ENCODE measurements around the gene PPP1R2. TPM values are rescaled to one million over a fixed set of nuclear protein-coding genes. Genes with fewer than 3 reads are reported as not detected.
"Not testable (repeated sequence)": the region's sequence is repeated elsewhere in the genome, so short reads cannot be mapped to it uniquely, and the experiment has no call there.

Gene PPP1R2
- 100 to 1,000 TPM; 140 to 147 TPM for total RNA-seq
- 100 to 1,000 TPM; 244 to 265 (median 245) TPM for polyA plus RNA-seq
- 83.8 to 181 (median 146) reads per million in 6 experiments for total RNA-seq

DNA sequence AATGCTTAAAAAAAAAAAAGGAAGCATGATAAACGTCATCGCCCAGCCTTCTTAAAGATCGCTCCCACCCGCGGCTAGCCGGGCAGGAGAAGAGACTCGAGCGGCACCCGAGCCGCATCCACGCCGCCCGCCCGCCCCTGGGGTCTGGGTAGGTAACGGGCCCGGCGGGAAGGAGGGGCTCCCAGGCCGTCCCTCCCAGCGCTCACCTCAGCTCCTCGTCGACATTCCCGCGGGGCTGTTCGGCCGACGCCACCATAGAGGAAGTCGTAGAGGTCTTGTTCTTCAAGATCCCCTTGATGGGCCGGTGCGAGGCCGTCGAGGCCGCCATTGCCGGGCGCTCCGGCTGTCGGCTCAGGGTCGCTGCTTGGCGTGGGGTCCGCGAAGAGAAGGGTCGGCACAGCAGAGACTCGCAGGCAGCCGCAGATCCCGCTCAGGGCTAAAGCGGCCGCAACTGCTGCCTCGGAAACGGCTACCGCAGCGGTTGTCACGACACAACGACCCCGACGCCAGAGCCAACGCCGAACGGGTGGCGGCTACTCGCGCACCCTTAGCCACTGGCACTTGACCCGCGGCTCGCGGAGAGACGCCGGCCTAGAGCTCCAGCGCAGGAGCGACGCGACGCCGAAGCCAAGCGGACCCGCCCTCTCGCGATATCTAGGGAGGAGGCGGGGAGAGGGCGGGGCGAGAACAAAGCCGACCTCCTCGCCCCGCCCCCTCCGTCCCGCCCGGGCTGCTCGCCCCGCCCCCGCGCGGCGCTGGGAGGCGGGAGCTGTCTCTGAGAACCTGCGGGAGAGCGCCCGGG is at the start of gene PPP1R2:
PPP1R2 (minus strand) TSS at position 628 of the 802 bp plus-strand sequence; CDS start at position 328, 300 bp downstream.
- Mint-ChIP-seq H3K27ac (peak within 1 kb of the TSS; percentile 95 to 100 (median 96)), H3K4me3 (peak within 1 kb of the TSS; percentile 89 to 96 (median 94)), H3K27me3 (no peaks in the 10 kb centered on the region), H3K36me3 (peaks cover 2 to 19% (median 4%) of the 10 kb centered on the region in 3 donors), H3K9me3 (no peaks in the 10 kb centered on the region), H3K4me1 (peaks cover 46 to 78% (median 71%) of the 10 kb centered on the region in 4 donors)
- POLR2A ChIA-PET: interaction anchor here (0.7 to 7.4 kb wide), 21 partner anchors 8 to 1146 kb away, joined by 3 to 119 read pairs (median 5); partner anchors contain the start of genes ACAP2, LSG1, TNK2 and XXYLT1
- ATAC-seq (peak; percentile 66 to 74), DNase-seq (peak; percentile 82 to 98 (median 93))

DNA sequence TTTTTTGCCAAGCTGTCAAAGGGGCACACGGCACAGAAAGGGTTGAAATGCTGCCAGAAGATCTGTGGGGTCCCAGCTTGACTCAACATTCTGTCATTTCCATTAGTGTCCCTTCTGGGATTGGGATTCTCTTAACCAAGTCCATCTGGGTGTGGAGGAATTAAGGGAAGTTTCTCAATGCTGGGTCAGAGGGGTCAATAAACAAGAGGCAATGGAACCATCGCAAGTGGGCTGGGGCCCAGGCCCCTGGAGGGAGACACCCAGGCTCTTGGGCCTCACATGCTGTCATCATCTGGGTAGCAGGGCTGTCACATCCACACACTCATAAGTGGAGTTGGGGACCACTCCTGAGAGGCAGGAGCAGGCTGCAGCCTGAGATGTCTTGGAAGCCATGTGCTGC is 48.7 kb upstream of the PPP1R2 start:
- Mint-ChIP-seq H3K36me3 (no peaks in the 10 kb centered on the region), H3K4me1 (peaks cover 0 to 4% (median 0%) of the 10 kb centered on the region in 4 donors), H3K9me3 (no peaks in the 10 kb centered on the region), H3K27ac (peak overlapping the region in 3 of 10 donors; percentile 35 to 41 (median 35)), H3K27me3 (no peaks in the 10 kb centered on the region), H3K4me3 (no peak overlapping the region)
- POLR2A ChIA-PET: no interaction called here
- ATAC-seq (no peak), DNase-seq (no peak)

DNA sequence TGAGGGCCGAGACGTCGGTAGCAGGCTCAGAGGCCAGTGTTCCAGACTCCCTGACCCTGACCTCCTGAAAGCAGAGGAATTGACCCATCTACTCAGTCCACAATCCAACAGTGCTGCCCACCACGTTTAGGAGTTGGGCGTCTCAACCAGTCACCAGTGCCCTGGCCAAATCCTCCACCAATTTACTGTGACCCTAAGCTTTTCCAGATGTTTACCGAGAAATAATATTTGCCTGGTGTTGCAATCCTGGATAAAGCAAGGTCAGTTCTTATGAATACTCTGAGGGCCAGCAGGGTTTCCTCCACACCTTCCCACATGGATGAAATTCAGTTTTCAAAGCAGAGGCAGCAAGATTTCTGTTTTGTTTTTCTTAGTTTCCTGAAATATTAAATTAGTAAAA is 48.1 kb upstream of the PPP1R2 start:
- peak overlapping the region in 1 of 10 donors; percentile 32 for H3K27ac Mint-ChIP-seq
- no peaks in the 10 kb centered on the region for H3K9me3 Mint-ChIP-seq
- no peak overlapping the region for H3K4me3 Mint-ChIP-seq
- H3K27me3 Mint-ChIP-seq: no peaks in the 10 kb centered on the region
- POLR2A ChIA-PET: no interaction called here
- no peaks in the 10 kb centered on the region for H3K36me3 Mint-ChIP-seq
- H3K4me1 Mint-ChIP-seq: peaks cover 0 to 6% (median under 1%) of the 10 kb centered on the region in 4 donors
- DNase-seq (no peak), ATAC-seq (no peak)

DNA sequence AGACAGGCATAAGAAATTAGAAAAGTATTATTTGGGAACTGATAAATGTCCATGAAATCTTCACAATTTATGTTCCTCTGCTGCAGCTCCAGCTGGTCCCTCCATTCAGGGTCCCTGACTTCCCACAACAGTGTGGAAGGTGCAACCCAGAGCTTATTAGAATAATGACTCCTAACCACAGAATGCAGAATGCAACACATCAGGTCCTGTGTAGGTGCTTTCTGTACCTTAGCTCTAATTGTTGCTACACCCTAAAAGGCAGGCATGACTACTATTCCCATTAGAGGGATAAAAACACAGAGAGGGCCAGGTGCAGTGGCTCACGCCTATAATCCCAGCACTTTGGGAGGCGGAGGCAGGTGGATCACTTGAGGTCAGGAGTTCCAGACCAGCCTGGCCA is 47.3 kb upstream of the PPP1R2 start:
- DNase-seq, H3K4me3 Mint-ChIP-seq, H3K27me3 Mint-ChIP-seq, H3K9me3 Mint-ChIP-seq, ATAC-seq, H3K36me3 Mint-ChIP-seq, POLR2A ChIA-PET, H3K4me1 Mint-ChIP-seq: not testable (repeated sequence)
- peak overlapping the region in 2 of 10 donors; percentile 23 to 32 for H3K27ac Mint-ChIP-seq

DNA sequence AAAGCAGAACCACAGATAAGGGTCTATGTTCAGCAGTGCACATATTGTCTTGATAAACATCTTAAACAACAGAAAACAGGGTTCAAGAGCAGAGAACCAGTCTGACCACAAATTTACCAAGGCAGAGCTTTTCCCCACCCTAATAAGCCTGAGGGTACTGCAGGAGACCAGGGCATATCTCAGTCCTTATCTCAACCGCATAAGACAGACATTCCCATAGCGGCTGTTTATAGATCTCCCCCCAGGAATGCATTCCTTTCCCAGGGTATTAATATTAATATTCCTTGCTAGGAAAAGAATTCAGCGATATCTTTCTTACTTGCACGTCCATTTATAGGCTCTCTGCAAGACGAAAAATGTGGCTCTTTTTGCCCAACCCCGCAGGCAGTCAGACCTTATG is 46.7 kb upstream of the PPP1R2 start:
- H3K27ac Mint-ChIP-seq, H3K4me1 Mint-ChIP-seq, ATAC-seq, H3K9me3 Mint-ChIP-seq, H3K27me3 Mint-ChIP-seq, DNase-seq, H3K4me3 Mint-ChIP-seq, H3K36me3 Mint-ChIP-seq, POLR2A ChIA-PET: not testable (repeated sequence)

DNA sequence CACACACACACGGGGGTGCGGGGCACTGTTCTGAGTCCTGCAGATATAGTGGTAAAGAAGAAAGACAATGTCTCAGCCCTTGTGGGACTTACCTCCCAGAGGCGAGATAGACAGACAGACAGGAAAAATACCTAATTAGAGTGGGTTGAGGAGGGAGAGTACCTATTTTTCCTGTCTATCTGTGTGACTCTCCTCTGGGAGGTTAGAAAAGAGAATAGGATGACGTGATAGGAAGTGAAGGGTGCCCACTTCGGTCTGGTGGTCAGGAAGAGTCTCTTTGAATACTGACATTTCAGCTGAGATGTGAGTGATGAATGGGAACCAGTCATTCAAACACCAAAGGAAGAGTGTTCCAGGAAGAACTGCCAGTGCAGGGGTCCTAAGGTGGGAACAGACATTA is 44.7 kb upstream of the PPP1R2 start:
- ATAC-seq (peak; percentile 29 to 47), DNase-seq (no peak)
- H3K27me3 Mint-ChIP-seq: no peaks in the 10 kb centered on the region
- no peaks in the 10 kb centered on the region for H3K36me3 Mint-ChIP-seq
- no peak overlapping the region for H3K4me3 Mint-ChIP-seq
- H3K4me1 Mint-ChIP-seq: peaks cover 0 to 4% (median 2%) of the 10 kb centered on the region in 4 donors
- no peaks in the 10 kb centered on the region for H3K9me3 Mint-ChIP-seq
- H3K27ac Mint-ChIP-seq: no peak overlapping the region
- POLR2A ChIA-PET: no interaction called here

DNA sequence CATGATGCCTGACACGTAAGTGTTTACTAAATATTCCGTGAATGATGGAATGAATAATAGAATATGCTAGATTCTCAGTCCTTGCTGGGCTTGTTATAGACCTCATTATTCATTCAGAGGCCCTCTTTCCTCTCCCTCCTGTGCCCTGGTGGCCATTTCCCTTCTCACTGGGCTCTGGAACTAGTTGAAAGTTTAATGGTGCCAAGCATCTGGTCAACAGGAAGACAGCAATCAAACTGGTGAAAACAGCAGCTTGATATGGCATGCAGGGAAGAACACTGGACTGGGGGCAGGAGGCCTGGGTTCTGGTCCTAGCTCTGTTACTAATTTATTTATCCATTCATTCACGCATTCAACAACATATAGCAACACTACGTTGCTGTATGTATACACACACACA is 44.3 kb upstream of the PPP1R2 start:
- no peaks in the 10 kb centered on the region for H3K9me3 Mint-ChIP-seq
- no peak overlapping the region for H3K27ac Mint-ChIP-seq
- no peak for DNase-seq
- no peak overlapping the region for H3K4me3 Mint-ChIP-seq
- H3K4me1 Mint-ChIP-seq: peaks cover 0 to 4% (median 2%) of the 10 kb centered on the region in 4 donors
- POLR2A ChIA-PET: no interaction called here
- H3K36me3 Mint-ChIP-seq: no peaks in the 10 kb centered on the region
- H3K27me3 Mint-ChIP-seq: no peaks in the 10 kb centered on the region
- ATAC-seq: no peak

DNA sequence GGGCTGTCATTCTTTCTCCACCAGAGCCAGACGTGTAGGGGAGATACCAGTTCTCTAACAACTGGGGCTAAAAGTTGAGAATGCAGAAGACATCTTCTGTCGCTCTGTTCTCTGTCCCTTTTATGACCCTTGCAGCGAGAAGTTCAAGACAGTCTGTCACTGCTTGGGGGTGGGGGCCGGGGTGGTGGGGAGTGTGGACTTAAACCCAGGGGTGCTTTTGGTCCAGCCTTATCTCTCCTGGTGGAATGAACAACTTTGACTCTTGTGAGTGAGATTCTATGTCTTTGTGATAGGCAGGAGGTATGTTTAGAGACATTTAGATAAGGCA is 41.4 kb upstream of the PPP1R2 start:
- DNase-seq (no peak), ATAC-seq (no peak)
- Mint-ChIP-seq H3K9me3 (no peaks in the 10 kb centered on the region), H3K36me3 (no peaks in the 10 kb centered on the region), H3K4me1 (peaks cover 0 to 7% (median 2%) of the 10 kb centered on the region in 4 donors), H3K27ac (peak overlapping the region in 1 of 10 donors; percentile 56), H3K4me3 (no peak overlapping the region), H3K27me3 (peaks cover 0 to 2% (median 0%) of the 10 kb centered on the region in 5 donors)
- POLR2A ChIA-PET: interaction anchor here (0.5 to 1.3 kb wide), 3 partner anchors 18 to 242 kb away, joined by 3 to 10 read pairs (median 4); no protein-coding TSS in a partner anchor

DNA sequence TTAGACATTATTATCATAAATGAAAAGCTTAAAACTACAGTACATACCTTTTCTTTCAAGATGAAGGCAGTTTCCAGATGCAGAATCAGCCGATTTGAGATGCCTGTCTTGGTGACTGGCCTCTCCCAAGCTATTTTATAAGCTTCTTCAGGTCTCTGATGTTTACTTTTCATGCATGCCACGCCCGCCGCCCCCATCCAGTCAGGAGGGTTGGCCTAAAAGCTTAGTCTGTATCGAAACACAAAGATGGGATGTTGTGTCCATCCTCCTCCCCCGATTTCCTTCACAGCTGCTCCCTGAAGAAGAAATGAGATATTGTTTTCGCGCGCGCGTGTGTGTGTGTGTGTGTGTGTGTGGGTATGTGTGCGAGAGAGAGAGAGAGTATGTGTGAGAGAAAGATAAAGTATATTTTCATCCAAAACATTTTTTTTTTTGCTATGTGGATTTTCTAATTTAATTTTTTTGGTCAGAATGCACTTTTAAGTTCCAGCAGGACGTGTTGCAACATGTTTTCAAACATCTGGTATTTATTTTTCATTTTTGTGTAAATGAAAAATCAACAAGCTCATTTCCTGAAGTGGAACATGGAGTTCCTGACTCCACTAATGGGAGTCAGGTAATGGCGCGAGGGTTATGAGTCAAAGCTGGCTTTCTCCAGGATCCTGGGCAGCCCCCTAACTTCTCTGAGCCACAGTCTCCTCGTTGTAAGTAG is 40.9 kb upstream of the PPP1R2 start, which contains the start of gene APOD:
APOD (minus strand) TSS at position 110 of the 712 bp plus-strand sequence. CDS start 4,479 bp downstream, outside the sequence.
- no peak for ATAC-seq
- Mint-ChIP-seq H3K4me3 (no peak within 1 kb of the TSS), H3K36me3 (no peaks in the 10 kb centered on the region), H3K9me3 (no peaks in the 10 kb centered on the region), H3K27ac (peak within 1 kb of the TSS in 2 of 10 donors; percentile 6 to 56), H3K27me3 (peaks cover 0 to 2% (median 0%) of the 10 kb centered on the region in 5 donors), H3K4me1 (peaks cover 0 to 7% (median 2%) of the 10 kb centered on the region in 4 donors)
- POLR2A ChIA-PET: interaction anchor here (0.5 to 1.3 kb wide), 3 partner anchors 19 to 242 kb away, joined by 3 to 10 read pairs (median 4); no protein-coding TSS in a partner anchor
- DNase-seq: no peak

DNA sequence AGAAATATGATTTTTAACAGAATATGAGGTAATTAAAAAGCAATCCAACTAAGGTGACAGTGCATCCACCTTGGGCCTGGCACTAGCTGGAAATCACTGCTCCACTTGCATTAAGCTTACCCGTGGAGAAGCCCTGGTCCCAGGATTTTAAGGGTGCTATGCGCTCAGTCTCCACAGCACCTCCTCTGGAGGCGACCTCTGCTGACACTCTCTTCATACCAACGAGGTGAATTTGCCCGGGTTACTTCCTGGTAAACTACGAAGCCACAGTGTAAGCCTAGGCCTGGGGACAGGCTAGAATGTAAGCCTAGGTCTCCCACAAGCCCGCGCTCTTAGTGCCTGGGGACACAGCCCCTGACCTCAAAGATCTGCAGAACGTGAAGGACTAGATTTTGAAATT is 39.8 kb upstream of the PPP1R2 start:
- no peak overlapping the region for H3K4me3 Mint-ChIP-seq
- ATAC-seq (no peak), DNase-seq (no peak)
- H3K4me1 Mint-ChIP-seq: peaks cover 0 to 7% (median 2%) of the 10 kb centered on the region in 4 donors
- H3K27me3 Mint-ChIP-seq: peaks cover 0 to 2% (median 0%) of the 10 kb centered on the region in 5 donors
- H3K36me3 Mint-ChIP-seq: no peaks in the 10 kb centered on the region
- POLR2A ChIA-PET: no interaction called here
- no peaks in the 10 kb centered on the region for H3K9me3 Mint-ChIP-seq
- no peak overlapping the region for H3K27ac Mint-ChIP-seq

DNA sequence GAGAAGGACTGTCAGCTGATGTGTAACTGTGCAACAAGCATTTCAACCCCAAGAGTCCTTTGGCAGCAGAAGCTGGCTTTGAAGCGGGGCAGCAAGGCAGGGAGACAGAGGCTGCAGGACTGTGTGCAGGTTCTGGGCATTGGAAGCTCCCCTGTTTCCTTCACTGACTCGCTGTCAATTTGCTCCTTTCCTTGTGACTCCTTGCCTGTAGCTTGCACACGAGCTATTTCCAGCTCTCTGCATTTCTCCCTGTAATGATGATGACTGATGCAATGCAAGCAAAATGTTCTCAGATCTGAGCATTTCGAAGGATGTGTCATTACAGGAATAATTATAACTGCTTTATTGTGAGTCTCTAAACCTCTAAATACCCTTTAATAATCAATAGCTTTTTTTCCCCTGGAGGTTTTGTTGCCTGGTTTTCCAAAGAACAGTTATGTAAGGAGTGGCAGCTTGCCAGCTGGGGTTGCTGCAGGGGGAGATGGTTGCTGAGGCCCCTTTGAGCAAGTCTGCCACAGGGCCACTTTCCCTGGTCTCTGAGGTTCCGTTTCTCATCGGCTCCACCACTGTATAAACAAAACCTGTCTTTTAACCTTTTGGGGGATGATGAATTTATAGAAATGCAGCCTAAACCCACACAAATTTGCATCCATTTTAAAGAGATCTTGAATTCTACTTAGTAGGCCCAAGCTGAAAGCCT is 37.8 kb upstream of the PPP1R2 start:
- no peaks in the 10 kb centered on the region for H3K9me3 Mint-ChIP-seq
- H3K27ac Mint-ChIP-seq: peak overlapping the region in 3 of 10 donors; percentile 22 to 57 (median 56)
- H3K4me1 Mint-ChIP-seq: peaks cover 0 to 6% (median under 1%) of the 10 kb centered on the region in 4 donors
- ATAC-seq (no peak), DNase-seq (no peak)
- H3K27me3 Mint-ChIP-seq: peaks cover 0 to 2% (median 0%) of the 10 kb centered on the region in 5 donors
- no peak overlapping the region for H3K4me3 Mint-ChIP-seq
- POLR2A ChIA-PET: interaction anchor here (0.5 to 1.3 kb wide), 2 partner anchors 39 to 313 kb away, joined by 3 to 4 read pairs; no protein-coding TSS in a partner anchor
- H3K36me3 Mint-ChIP-seq: no peaks in the 10 kb centered on the region

DNA sequence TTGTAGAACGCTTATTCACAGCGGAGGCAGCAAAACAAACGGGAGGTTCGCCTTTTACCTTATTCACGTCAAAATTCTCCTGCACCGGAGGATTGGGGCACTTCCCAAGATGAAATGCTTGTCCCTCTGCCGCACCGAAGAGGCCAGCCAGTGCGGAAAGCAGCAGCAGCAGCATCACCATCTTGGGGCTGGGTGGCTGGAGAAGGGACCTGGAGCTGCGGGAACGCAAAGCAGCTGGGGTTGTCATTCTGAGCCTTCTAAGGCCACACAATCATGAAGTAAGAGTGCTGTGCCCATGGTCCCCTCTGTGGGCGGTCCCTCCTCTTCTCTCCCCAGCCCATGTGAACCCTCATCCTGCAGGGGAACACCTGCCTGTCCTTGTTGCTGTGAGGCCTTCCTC is 36.2 kb upstream of the PPP1R2 start:
- ATAC-seq (no peak), DNase-seq (no peak)
- peak overlapping the region in 3 of 10 donors; percentile 28 to 60 (median 37) for H3K27ac Mint-ChIP-seq
- no peak overlapping the region for H3K4me3 Mint-ChIP-seq
- H3K9me3 Mint-ChIP-seq: no peaks in the 10 kb centered on the region
- H3K4me1 Mint-ChIP-seq: peaks cover 0 to 5% (median 0%) of the 10 kb centered on the region in 4 donors
- H3K27me3 Mint-ChIP-seq: peaks cover 0 to 2% (median 0%) of the 10 kb centered on the region in 5 donors
- H3K36me3 Mint-ChIP-seq: no peaks in the 10 kb centered on the region
- POLR2A ChIA-PET: interaction anchor here (0.6 kb wide), 1 partner anchor 11 kb away, joined by 3 read pairs; no protein-coding TSS in a partner anchor

All from naive thymus-derived CD8-positive, alpha-beta T cell (primary cell).